SK-N-MC (cell line): ENCODE data around the gene LXN.

Experiments used
- EZH2 ChIP-seq: fragments of 200-600 bp; sonication (generic); IDR thresholded peaks from one replicate; pipeline ENCODE4 v1.6.1; 2017; ENCODE audit warnings: antibody characterized with exemption
- POLR2AphosphoS5 ChIP-seq: IDR thresholded peaks from 2 replicates; pipeline ENCODE4 v1.6.1; 2012; ENCODE audit warnings: mild to moderate bottlenecking, low read depth, low read length, borderline replicate concordance

GRCh38 chr3:158668506-158668905 lies 3.9 kb downstream of the LXN start:
- no peak for TF ChIP-seq POLR2AphosphoS5
- no peak for TF ChIP-seq EZH2
